ENCODE measurements around the gene FANCL.
"Not testable (repeated sequence)": the region's sequence is repeated elsewhere in the genome, so short reads cannot be mapped to it uniquely, and the experiment has no call there.

FANCL gene

GRCh38 chr2:58204195-58204959 lies 36.7 kb downstream of the FANCL start:
- no peak for DNase-seq

GRCh38 chr2:58203018-58203417 lies 38.1 kb downstream of the FANCL start:
- no peak for DNase-seq

- no peak for DNase-seq
Measured at GRCh38 chr2:58202404-58202803, 38.7 kb downstream of the FANCL start.

- DNase-seq = no peak
Measured at GRCh38 chr2:58197894-58198293, 43.2 kb downstream of the FANCL start.

GRCh38 chr2:58195662-58196061 lies 45.5 kb downstream of the FANCL start:
- no peak for DNase-seq

GRCh38 chr2:58194458-58194857 lies 46.7 kb downstream of the FANCL start:
- no peak for DNase-seq

- not testable (repeated sequence) for DNase-seq
Measured at GRCh38 chr2:58187022-58187421, 54.1 kb downstream of the FANCL start.

- no peak for DNase-seq
Measured at GRCh38 chr2:58186501-58186900, 54.6 kb downstream of the FANCL start.

GRCh38 chr2:58182527-58182926 lies 58.6 kb downstream of the FANCL start:
- DNase-seq = no peak

- DNase-seq = no peak
Measured at GRCh38 chr2:58180635-58181034, 60.5 kb downstream of the FANCL start.

GRCh38 chr2:58180175-58180574 lies 61.0 kb downstream of the FANCL start:
- DNase-seq = not testable (repeated sequence)

GRCh38 chr2:58177187-58177586 lies 63.9 kb downstream of the FANCL start:
- DNase-seq = not testable (repeated sequence)

GRCh38 chr2:58171831-58172230 lies 69.3 kb downstream of the FANCL start:
- DNase-seq = not testable (repeated sequence)

- DNase-seq = not testable (repeated sequence)
Measured at GRCh38 chr2:58170334-58170933, 70.7 kb downstream of the FANCL start.

- DNase-seq = not testable (repeated sequence)
Measured at GRCh38 chr2:58169845-58170244, 71.3 kb downstream of the FANCL start.

GRCh38 chr2:58168130-58168529 lies 73.0 kb downstream of the FANCL start:
- not testable (repeated sequence) for DNase-seq

GRCh38 chr2:58163913-58164312 lies 77.2 kb downstream of the FANCL start:
- DNase-seq = no peak

- no peak for DNase-seq
Measured at GRCh38 chr2:58158481-58158880, 82.6 kb downstream of the FANCL start.

GRCh38 chr2:58157754-58158153 lies 83.4 kb downstream of the FANCL start:
- DNase-seq = no peak

GRCh38 chr2:58156780-58157179 lies 84.3 kb downstream of the FANCL start:
- DNase-seq = no peak

- no peak for DNase-seq
Measured at GRCh38 chr2:58155160-58155778, 85.9 kb downstream of the FANCL start.

GRCh38 chr2:58146707-58147106 lies 94.4 kb downstream of the FANCL start:
- no peak for DNase-seq

- not testable (repeated sequence) for DNase-seq
Measured at GRCh38 chr2:58145769-58146168, 95.4 kb downstream of the FANCL start.

- no peak for DNase-seq
Measured at GRCh38 chr2:58140508-58141072, 100.5 kb downstream of the FANCL start.

Measured in CD4-positive, alpha-beta T cell treated with Interleukin-21 for 1 hour (primary cell).